Prostate gland (tissue), 2 donors: ENCODE measurements around the gene SCUBE1.

ENCODE experiments used
- POLR2A ChIP-seq: fragments of 450-650 bp; IDR thresholded peaks from one replicate; pipeline ENCODE4 v1.6.1; 2016; ENCODE audit warnings: antibody characterized with exemption, mild to moderate bottlenecking
- TF ChIP-seq, protein P1 (sequence below), 4 experiments: fragments of 200-600 bp in 2 of 4; fragments of 450-650 bp in 2 of 4; sonication (generic) in 2 of 4; IDR thresholded peaks; 1 replicate in 3 of 4; 2 replicates in 1 of 4; pipeline ENCODE4 v1.5.1; 2016 to 2019; ENCODE audit warnings: antibody characterized with exemption in 4 of 4, mild to moderate bottlenecking in 2 of 4, moderate library complexity in 2 of 4

DNA sequence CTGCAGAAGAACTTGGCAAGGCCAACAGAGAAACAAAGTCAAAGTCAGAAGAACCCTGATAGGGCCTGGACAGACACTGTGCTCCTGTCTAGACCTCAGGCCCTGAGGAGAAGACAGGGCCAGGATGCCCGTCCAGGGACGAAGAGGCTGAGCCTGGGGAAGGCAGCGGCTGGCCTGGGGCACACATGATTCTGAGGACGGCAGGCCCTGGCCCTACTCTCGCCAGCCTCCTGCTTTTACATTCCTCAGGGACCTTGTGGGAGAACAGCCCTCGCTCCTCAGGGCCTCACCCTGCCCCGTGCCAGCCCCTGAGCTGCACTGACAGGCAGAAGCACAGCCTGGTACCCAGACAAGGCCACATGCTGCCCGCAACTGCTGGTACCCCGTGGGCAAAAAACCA lies 112.6 kb downstream of the SCUBE1 start:
- TF ChIP-seq, protein P1, sequence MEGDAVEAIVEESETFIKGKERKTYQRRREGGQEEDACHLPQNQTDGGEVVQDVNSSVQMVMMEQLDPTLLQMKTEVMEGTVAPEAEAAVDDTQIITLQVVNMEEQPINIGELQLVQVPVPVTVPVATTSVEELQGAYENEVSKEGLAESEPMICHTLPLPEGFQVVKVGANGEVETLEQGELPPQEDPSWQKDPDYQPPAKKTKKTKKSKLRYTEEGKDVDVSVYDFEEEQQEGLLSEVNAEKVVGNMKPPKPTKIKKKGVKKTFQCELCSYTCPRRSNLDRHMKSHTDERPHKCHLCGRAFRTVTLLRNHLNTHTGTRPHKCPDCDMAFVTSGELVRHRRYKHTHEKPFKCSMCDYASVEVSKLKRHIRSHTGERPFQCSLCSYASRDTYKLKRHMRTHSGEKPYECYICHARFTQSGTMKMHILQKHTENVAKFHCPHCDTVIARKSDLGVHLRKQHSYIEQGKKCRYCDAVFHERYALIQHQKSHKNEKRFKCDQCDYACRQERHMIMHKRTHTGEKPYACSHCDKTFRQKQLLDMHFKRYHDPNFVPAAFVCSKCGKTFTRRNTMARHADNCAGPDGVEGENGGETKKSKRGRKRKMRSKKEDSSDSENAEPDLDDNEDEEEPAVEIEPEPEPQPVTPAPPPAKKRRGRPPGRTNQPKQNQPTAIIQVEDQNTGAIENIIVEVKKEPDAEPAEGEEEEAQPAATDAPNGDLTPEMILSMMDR (IDR thresholded peaks at IDR 0.05): no peak
- no peak for TF ChIP-seq POLR2A
